ENCODE measurements around the gene GTF3C6.

DNA sequence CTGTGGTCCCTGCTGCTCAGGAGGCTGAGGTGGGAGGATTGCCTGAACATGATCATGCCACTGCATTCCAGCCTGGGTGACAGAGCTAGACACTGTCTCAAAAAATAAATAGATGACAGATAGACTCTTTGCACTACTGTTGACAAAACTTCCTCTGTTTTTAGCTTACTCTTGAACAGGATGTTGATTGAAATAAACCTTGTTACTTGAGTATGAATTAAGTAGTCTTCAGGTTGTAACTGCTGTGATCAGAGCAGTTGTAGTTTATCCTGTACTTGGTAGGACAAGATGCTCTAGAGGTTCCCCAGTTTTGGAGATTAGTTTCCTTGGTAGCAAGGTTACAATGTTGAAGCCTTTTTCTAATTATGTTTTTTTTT lies 1.5 kb downstream of the GTF3C6 start:
- TF ChIP-seq, protein P1, sequence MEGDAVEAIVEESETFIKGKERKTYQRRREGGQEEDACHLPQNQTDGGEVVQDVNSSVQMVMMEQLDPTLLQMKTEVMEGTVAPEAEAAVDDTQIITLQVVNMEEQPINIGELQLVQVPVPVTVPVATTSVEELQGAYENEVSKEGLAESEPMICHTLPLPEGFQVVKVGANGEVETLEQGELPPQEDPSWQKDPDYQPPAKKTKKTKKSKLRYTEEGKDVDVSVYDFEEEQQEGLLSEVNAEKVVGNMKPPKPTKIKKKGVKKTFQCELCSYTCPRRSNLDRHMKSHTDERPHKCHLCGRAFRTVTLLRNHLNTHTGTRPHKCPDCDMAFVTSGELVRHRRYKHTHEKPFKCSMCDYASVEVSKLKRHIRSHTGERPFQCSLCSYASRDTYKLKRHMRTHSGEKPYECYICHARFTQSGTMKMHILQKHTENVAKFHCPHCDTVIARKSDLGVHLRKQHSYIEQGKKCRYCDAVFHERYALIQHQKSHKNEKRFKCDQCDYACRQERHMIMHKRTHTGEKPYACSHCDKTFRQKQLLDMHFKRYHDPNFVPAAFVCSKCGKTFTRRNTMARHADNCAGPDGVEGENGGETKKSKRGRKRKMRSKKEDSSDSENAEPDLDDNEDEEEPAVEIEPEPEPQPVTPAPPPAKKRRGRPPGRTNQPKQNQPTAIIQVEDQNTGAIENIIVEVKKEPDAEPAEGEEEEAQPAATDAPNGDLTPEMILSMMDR (IDR thresholded peaks at IDR 0.05) = no peak
- TF ChIP-seq POLR2A (IDR thresholded peaks at IDR 0.05) = no peak
- no peak for TF ChIP-seq EP300 (IDR thresholded peaks at IDR 0.05)

Measured in gastroesophageal sphincter (tissue), 3 donors.